ENCODE data around the gene HRG.
"Not testable (repeated sequence)": the region's sequence is repeated elsewhere in the genome, so short reads cannot be mapped to it uniquely, and the experiment has no call there.

HRG gene

GRCh38 chr3:186682812-186683211, 17.0 kb downstream of the HRG start:
- DNase-seq (ENCODE audit: low read depth): no peak

- no peak for DNase-seq (ENCODE audit: low read depth)
Observed at GRCh38 chr3:186683979-186684378, 18.2 kb downstream of the HRG start.

- DNase-seq (ENCODE audit: low read depth): not testable (repeated sequence)
Observed at GRCh38 chr3:186686475-186686874, 20.7 kb downstream of the HRG start.

- DNase-seq (ENCODE audit: low read depth): no peak
Observed at GRCh38 chr3:186687120-186687651, 21.4 kb downstream of the HRG start.

GRCh38 chr3:186690304-186690703, 24.5 kb downstream of the HRG start:
- DNase-seq (ENCODE audit: low read depth): not testable (repeated sequence)

- no peak for DNase-seq (ENCODE audit: low read depth)
Observed at GRCh38 chr3:186691676-186692075, 25.9 kb downstream of the HRG start.

GRCh38 chr3:186693843-186694242, 28.0 kb downstream of the HRG start:
- DNase-seq (ENCODE audit: low read depth): no peak

- DNase-seq (ENCODE audit: low read depth): no peak
Observed at GRCh38 chr3:186694288-186695032, 28.6 kb downstream of the HRG start.

- DNase-seq (ENCODE audit: low read depth): no peak
Observed at GRCh38 chr3:186696522-186696921, 30.7 kb downstream of the HRG start.

- DNase-seq (ENCODE audit: low read depth): no peak
Observed at GRCh38 chr3:186697510-186697909, 31.7 kb downstream of the HRG start.

- DNase-seq (ENCODE audit: low read depth): no peak
Observed at GRCh38 chr3:186700267-186700666, 34.5 kb downstream of the HRG start.

- not testable (repeated sequence) for DNase-seq (ENCODE audit: low read depth)
Observed at GRCh38 chr3:186702451-186702850, 36.6 kb downstream of the HRG start.

- no peak for DNase-seq (ENCODE audit: low read depth)
Observed at GRCh38 chr3:186705882-186706780, 40.3 kb downstream of the HRG start.

- DNase-seq (ENCODE audit: low read depth): no peak
Observed at GRCh38 chr3:186708983-186709679, 43.3 kb downstream of the HRG start.

- not testable (repeated sequence) for DNase-seq (ENCODE audit: low read depth)
Observed at GRCh38 chr3:186710694-186711093, 44.9 kb downstream of the HRG start.

GRCh38 chr3:186713499-186713898, 47.7 kb downstream of the HRG start:
- no peak for DNase-seq (ENCODE audit: low read depth)

GRCh38 chr3:186717039-186717457, 51.2 kb downstream of the HRG start, which contains the start of gene KNG1:
KNG1 (plus strand) TSS chr3:186717359; CDS start chr3:186717543, 184 bp downstream.
- no peak for DNase-seq (ENCODE audit: low read depth)

GRCh38 chr3:186719945-186720739, 54.3 kb downstream of the HRG start:
- no peak for DNase-seq (ENCODE audit: low read depth)

- no peak for DNase-seq (ENCODE audit: low read depth)
Observed at GRCh38 chr3:186722457-186722856, 56.6 kb downstream of the HRG start.

GRCh38 chr3:186724911-186725310, 59.1 kb downstream of the HRG start:
- no peak for DNase-seq (ENCODE audit: low read depth)

Measured in GM04503 (cell line).